ENCODE results near the gene USP15.

The USP15 gene

GRCh38 chr12:62268956-62269355 lies 8.8 kb downstream of the USP15 start:
- Histone ChIP-seq H3K79me2 (ENCODE audit: control insufficient read depth, low read length) (peaks cover 100% of the 10 kb centered on the region), H3K4me2 (ENCODE audit: low read length) (no peak overlapping the region), H3K4me1 (ENCODE audit: control insufficient read depth, low read length) (peaks cover 22% of the 10 kb centered on the region), H3K27me3 (ENCODE audit: control insufficient read depth, low read length) (no peaks in the 10 kb centered on the region), H3F3A (ENCODE audit: control insufficient read depth, insufficient read depth) (peaks cover 2% of the 10 kb centered on the region; the same call in 1 of the 2 replicates), H3K4me3 (ENCODE audit: low read length) (no peak overlapping the region), H4K20me1 (ENCODE audit: control insufficient read depth, insufficient read depth, low read depth, low read length) (peaks cover 29% of the 10 kb centered on the region), H3K36me3 (ENCODE audit: control insufficient read depth, low read length) (peaks cover 8% of the 10 kb centered on the region), H3K9me2 (replicated peaks; ENCODE audit: control insufficient read depth, low read length) (no peaks in the 10 kb centered on the region), H3K9me3 (ENCODE audit: control insufficient read depth, insufficient read depth, low read length) (no peaks in the 10 kb centered on the region), H3K27ac (ENCODE audit: low read depth, low read length) (no peak overlapping the region)
- TF ChIP-seq CTCF (IDR thresholded peaks at IDR 0.05; ENCODE audit: low read depth, low read length, poor library complexity, severe bottlenecking) (no peak), EZH2phosphoT487 (IDR thresholded peaks at IDR 0.05; ENCODE audit: borderline replicate concordance, low read length) (no peak)

GRCh38 chr12:62269464-62270228 lies 9.4 kb downstream of the USP15 start:
- H3K79me2 ChIP-seq (ENCODE audit: control insufficient read depth, low read length): peaks cover 100% of the 10 kb centered on the region
- no peak for TF ChIP-seq EZH2phosphoT487 (IDR thresholded peaks at IDR 0.05; ENCODE audit: borderline replicate concordance, low read length)
- TF ChIP-seq CTCF (IDR thresholded peaks at IDR 0.05; ENCODE audit: low read depth, low read length, poor library complexity, severe bottlenecking): no peak
- no peaks in the 10 kb centered on the region for H3K9me3 ChIP-seq (ENCODE audit: control insufficient read depth, insufficient read depth, low read length)
- H3F3A ChIP-seq (ENCODE audit: control insufficient read depth, insufficient read depth): peaks cover 2% of the 10 kb centered on the region; the same call in 1 of the 2 replicates
- H3K4me1 ChIP-seq (ENCODE audit: control insufficient read depth, low read length): peaks cover 17% of the 10 kb centered on the region
- no peak overlapping the region for H3K4me2 ChIP-seq (ENCODE audit: low read length)
- peaks cover 24% of the 10 kb centered on the region for H4K20me1 ChIP-seq (ENCODE audit: control insufficient read depth, insufficient read depth, low read depth, low read length)
- H3K36me3 ChIP-seq (ENCODE audit: control insufficient read depth, low read length): peaks cover 3% of the 10 kb centered on the region
- no peaks in the 10 kb centered on the region for H3K27me3 ChIP-seq (ENCODE audit: control insufficient read depth, low read length)
- H3K9me2 ChIP-seq (replicated peaks; ENCODE audit: control insufficient read depth, low read length): no peaks in the 10 kb centered on the region
- H3K4me3 ChIP-seq (ENCODE audit: low read length): no peak overlapping the region
- no peak overlapping the region for H3K27ac ChIP-seq (ENCODE audit: low read depth, low read length)

GRCh38 chr12:62270384-62270783 lies 10.2 kb downstream of the USP15 start:
- H4K20me1 ChIP-seq (ENCODE audit: control insufficient read depth, insufficient read depth, low read depth, low read length): peaks cover 24% of the 10 kb centered on the region
- no peak overlapping the region for H3K4me2 ChIP-seq (ENCODE audit: low read length)
- H3K9me3 ChIP-seq (ENCODE audit: control insufficient read depth, insufficient read depth, low read length): no peaks in the 10 kb centered on the region
- H3K9me2 ChIP-seq (replicated peaks; ENCODE audit: control insufficient read depth, low read length): no peaks in the 10 kb centered on the region
- H3K27ac ChIP-seq (ENCODE audit: low read depth, low read length): no peak overlapping the region
- H3K4me3 ChIP-seq (ENCODE audit: low read length): no peak overlapping the region
- peaks cover 100% of the 10 kb centered on the region for H3K79me2 ChIP-seq (ENCODE audit: control insufficient read depth, low read length)
- TF ChIP-seq CTCF (IDR thresholded peaks at IDR 0.05; ENCODE audit: low read depth, low read length, poor library complexity, severe bottlenecking) (no peak), EZH2phosphoT487 (IDR thresholded peaks at IDR 0.05; ENCODE audit: borderline replicate concordance, low read length) (no peak)
- peaks cover 14% of the 10 kb centered on the region for H3K4me1 ChIP-seq (ENCODE audit: control insufficient read depth, low read length)
- H3K27me3 ChIP-seq (ENCODE audit: control insufficient read depth, low read length): no peaks in the 10 kb centered on the region
- peaks cover 3% of the 10 kb centered on the region for H3K36me3 ChIP-seq (ENCODE audit: control insufficient read depth, low read length)
- H3F3A ChIP-seq (ENCODE audit: control insufficient read depth, insufficient read depth): peaks cover 2% of the 10 kb centered on the region; the same call in 1 of the 2 replicates
